Measurements from ENCODE around the gene FAM83F.

The FAM83F gene

GRCh38 chr22:40076702-40077645 is 82.2 kb downstream of the FAM83F start:
- DNase-seq = no peak

- no peak for DNase-seq
Measured at GRCh38 chr22:40077646-40078016, 82.9 kb downstream of the FAM83F start.

- no peak for DNase-seq
Measured at GRCh38 chr22:40081662-40082061, 86.9 kb downstream of the FAM83F start.

GRCh38 chr22:40082184-40082583 is 87.4 kb downstream of the FAM83F start:
- DNase-seq = no peak

GRCh38 chr22:40083794-40084193 is 89.0 kb downstream of the FAM83F start:
- no peak for DNase-seq

- DNase-seq = no peak
Measured at GRCh38 chr22:40084246-40084645, 89.5 kb downstream of the FAM83F start.

GRCh38 chr22:40088818-40089217 is 94.1 kb downstream of the FAM83F start:
- no peak for DNase-seq
